ENCODE measurements around the gene FAM9C. TPM values are rescaled to one million over a fixed set of nuclear protein-coding genes. Genes with fewer than 3 reads are reported as not detected.

FAM9C gene
- polyA plus RNA-seq, 2 donors: not detected

DNA sequence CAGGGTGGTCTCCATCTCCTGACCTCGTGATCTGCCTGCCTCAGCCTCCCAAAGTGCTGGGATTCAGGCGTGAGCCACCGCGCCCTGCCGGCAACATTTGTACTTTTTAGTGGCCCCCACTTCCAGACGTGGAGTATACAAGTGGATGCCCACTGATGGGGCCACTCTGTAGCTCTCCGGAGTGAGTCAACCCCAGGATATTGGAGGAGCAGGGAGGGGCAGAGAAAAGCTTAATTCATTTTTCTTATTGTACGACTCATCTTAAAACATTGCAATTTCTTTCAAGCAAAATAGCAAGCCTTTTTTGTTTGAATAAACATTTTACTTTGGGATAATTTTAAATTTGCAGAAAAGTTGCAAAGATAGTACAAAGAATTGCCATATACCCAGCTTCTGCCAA is 34.6 kb downstream of the FAM9C start:
- WGBS, 2 donors: 81 to 85% methylated on average over 8 of the region's 8 CpGs
- no peak overlapping the region for H3K4me3 ChIP-seq (ENCODE audit: low read depth in 1 of 2, low read length in 2 of 2)
- H3K27ac ChIP-seq (ENCODE audit: low read depth in 2 of 2, low read length in 1 of 2): no peak overlapping the region
- no peaks in the 10 kb centered on the region for H3K27me3 ChIP-seq (ENCODE audit: control insufficient read depth in 1 of 2, insufficient read depth in 2 of 2, low read length in 2 of 2)
- H3K36me3 ChIP-seq (ENCODE audit: control insufficient read depth in 2 of 2, insufficient read depth in 2 of 2, low read length in 1 of 2): no peaks in the 10 kb centered on the region
- no peaks in the 10 kb centered on the region for H3K9me3 ChIP-seq (ENCODE audit: control insufficient read depth in 2 of 2, insufficient read depth in 1 of 2, low read depth in 1 of 2, low read length in 1 of 2)
- H3K4me1 ChIP-seq (ENCODE audit: control insufficient read depth in 2 of 2, insufficient read depth in 2 of 2, low read length in 1 of 2): peaks cover 2 to 3% of the 10 kb centered on the region in 2 donors

DNA sequence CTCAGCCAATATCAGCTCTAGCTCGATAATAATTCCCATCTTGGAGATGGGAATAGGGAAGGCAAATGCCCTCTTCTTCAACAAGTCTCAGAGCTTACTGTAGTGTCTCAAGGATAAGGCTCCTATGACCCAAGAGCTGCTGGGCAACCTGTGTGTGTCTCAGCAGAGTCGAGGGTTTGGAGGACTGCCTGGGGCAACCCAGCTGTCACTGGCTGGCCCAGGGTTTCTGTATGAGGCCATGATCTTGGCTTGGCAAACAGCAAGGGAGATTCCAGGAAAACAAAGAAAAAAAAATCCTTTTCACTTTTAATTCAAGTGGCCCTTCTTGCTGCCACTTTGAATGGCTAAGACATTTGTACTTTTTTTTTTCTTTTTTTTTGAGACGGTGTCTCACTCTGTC is 35.1 kb downstream of the FAM9C start:
- Histone ChIP-seq H3K4me3 (ENCODE audit: low read depth in 1 of 2, low read length in 2 of 2) (no peak overlapping the region), H3K27me3 (ENCODE audit: control insufficient read depth in 1 of 2, insufficient read depth in 2 of 2, low read length in 2 of 2) (no peaks in the 10 kb centered on the region), H3K4me1 (ENCODE audit: control insufficient read depth in 2 of 2, insufficient read depth in 2 of 2, low read length in 1 of 2) (peaks cover 2 to 3% of the 10 kb centered on the region in 2 donors), H3K27ac (ENCODE audit: low read depth in 2 of 2, low read length in 1 of 2) (no peak overlapping the region), H3K36me3 (ENCODE audit: control insufficient read depth in 2 of 2, insufficient read depth in 2 of 2, low read length in 1 of 2) (no peaks in the 10 kb centered on the region), H3K9me3 (ENCODE audit: control insufficient read depth in 2 of 2, insufficient read depth in 1 of 2, low read depth in 1 of 2, low read length in 1 of 2) (no peaks in the 10 kb centered on the region)
- 41 to 43% methylated on average over 3 of the region's 3 CpGs for WGBS, 2 donors

DNA sequence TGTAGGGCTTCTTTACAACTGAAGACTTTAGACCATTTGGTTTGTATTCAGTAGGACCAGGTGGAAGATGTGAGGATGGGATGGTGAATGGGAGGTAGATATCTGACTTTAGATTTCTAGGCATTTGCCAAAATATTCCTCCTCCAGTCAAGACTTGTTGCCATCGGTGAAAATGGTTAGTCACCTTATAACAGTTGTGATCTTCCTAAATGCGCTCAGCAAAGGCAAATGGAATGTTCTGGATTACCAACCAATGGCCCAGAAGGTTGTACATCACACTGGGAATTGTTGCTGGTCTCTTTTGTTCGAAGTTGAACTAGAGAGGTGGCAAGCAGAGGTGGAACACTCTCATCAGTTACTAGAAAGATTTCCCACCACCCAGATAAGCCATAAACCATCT is 35.6 kb downstream of the FAM9C start:
- H3K27me3 ChIP-seq (ENCODE audit: control insufficient read depth in 1 of 2, insufficient read depth in 2 of 2, low read length in 2 of 2): no peaks in the 10 kb centered on the region
- no peaks in the 10 kb centered on the region for H3K9me3 ChIP-seq (ENCODE audit: control insufficient read depth in 2 of 2, insufficient read depth in 1 of 2, low read depth in 1 of 2, low read length in 1 of 2)
- WGBS, 2 donors: 64 to 67% methylated on average over 3 of the region's 3 CpGs
- no peak overlapping the region for H3K4me3 ChIP-seq (ENCODE audit: low read depth in 1 of 2, low read length in 2 of 2)
- no peaks in the 10 kb centered on the region for H3K36me3 ChIP-seq (ENCODE audit: control insufficient read depth in 2 of 2, insufficient read depth in 2 of 2, low read length in 1 of 2)
- peak overlapping the region in 1 of 2 donors; percentile 31 for H3K27ac ChIP-seq (ENCODE audit: low read depth in 2 of 2, low read length in 1 of 2)
- peaks cover 2 to 3% of the 10 kb centered on the region in 2 donors for H3K4me1 ChIP-seq (ENCODE audit: control insufficient read depth in 2 of 2, insufficient read depth in 2 of 2, low read length in 1 of 2)

DNA sequence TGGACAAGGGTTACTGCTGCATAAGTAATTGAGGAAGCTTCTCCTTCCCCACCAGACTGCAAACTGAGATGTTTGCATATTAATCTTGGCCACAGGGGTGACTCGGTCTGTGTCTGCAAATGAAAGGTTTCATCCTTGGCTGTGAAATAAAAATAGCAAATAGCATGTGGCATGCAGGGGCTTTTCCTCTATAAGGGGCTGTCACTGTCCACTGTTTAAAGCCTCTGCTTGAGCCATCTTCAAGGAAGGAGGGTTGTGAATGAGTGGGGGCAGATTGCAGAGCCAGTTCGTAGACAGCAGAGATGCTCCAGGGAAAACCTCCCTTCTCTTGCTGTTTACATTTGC is 36.3 kb downstream of the FAM9C start:
- WGBS, 2 donors: 27 to 45% methylated on average over 2 of the region's 2 CpGs
- Histone ChIP-seq H3K9me3 (ENCODE audit: control insufficient read depth in 2 of 2, insufficient read depth in 1 of 2, low read depth in 1 of 2, low read length in 1 of 2) (no peaks in the 10 kb centered on the region), H3K4me1 (ENCODE audit: control insufficient read depth in 2 of 2, insufficient read depth in 2 of 2, low read length in 1 of 2) (peaks cover 2 to 3% of the 10 kb centered on the region in 2 donors), H3K36me3 (ENCODE audit: control insufficient read depth in 2 of 2, insufficient read depth in 2 of 2, low read length in 1 of 2) (no peaks in the 10 kb centered on the region), H3K27me3 (ENCODE audit: control insufficient read depth in 1 of 2, insufficient read depth in 2 of 2, low read length in 2 of 2) (no peaks in the 10 kb centered on the region), H3K27ac (ENCODE audit: low read depth in 2 of 2, low read length in 1 of 2) (peak overlapping the region in 1 of 2 donors; percentile 59), H3K4me3 (ENCODE audit: low read depth in 1 of 2, low read length in 2 of 2) (no peak overlapping the region)

DNA sequence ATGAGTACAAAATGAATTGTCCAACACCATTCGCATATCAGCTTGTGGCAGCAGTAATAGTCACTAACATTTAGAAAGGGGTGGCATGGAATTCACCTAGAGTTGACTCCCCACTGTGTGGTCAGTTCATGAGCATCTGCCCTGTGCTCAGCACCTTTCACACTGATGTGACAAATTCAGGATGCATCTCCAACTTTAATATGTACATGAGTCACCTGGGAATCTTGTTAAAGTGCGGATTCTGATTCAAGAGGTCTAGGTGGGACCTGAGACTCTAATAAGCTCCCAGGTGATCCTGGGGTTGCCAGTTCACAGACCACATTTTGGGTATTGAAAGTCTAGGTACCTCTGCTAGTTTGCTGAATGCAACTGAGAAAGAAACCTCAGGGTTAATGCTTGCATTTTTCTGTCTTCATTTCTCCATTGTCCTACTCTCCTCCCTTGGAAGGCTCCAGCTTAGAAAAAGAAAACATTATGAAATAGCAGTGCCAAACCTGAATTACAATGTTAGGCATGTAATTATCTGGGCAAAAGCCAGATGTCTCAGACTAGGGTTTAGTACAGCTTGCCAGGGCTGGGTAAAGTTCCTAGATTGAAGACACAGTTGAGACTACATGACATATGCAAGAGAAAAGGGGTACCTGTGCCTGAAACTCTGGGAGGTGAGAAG is 36.8 kb downstream of the FAM9C start:
- Histone ChIP-seq H3K36me3 (ENCODE audit: control insufficient read depth in 2 of 2, insufficient read depth in 2 of 2, low read length in 1 of 2) (no peaks in the 10 kb centered on the region), H3K27me3 (ENCODE audit: control insufficient read depth in 1 of 2, insufficient read depth in 2 of 2, low read length in 2 of 2) (no peaks in the 10 kb centered on the region), H3K4me1 (ENCODE audit: control insufficient read depth in 2 of 2, insufficient read depth in 2 of 2, low read length in 1 of 2) (peaks cover 2 to 3% of the 10 kb centered on the region in 2 donors), H3K9me3 (ENCODE audit: control insufficient read depth in 2 of 2, insufficient read depth in 1 of 2, low read depth in 1 of 2, low read length in 1 of 2) (no peaks in the 10 kb centered on the region), H3K27ac (ENCODE audit: low read depth in 2 of 2, low read length in 1 of 2) (peak overlapping the region in 1 of 2 donors; percentile 59), H3K4me3 (ENCODE audit: low read depth in 1 of 2, low read length in 2 of 2) (no peak overlapping the region)
- WGBS, 2 donors: 71 to 77% methylated on average over 2 of the region's 2 CpGs

DNA sequence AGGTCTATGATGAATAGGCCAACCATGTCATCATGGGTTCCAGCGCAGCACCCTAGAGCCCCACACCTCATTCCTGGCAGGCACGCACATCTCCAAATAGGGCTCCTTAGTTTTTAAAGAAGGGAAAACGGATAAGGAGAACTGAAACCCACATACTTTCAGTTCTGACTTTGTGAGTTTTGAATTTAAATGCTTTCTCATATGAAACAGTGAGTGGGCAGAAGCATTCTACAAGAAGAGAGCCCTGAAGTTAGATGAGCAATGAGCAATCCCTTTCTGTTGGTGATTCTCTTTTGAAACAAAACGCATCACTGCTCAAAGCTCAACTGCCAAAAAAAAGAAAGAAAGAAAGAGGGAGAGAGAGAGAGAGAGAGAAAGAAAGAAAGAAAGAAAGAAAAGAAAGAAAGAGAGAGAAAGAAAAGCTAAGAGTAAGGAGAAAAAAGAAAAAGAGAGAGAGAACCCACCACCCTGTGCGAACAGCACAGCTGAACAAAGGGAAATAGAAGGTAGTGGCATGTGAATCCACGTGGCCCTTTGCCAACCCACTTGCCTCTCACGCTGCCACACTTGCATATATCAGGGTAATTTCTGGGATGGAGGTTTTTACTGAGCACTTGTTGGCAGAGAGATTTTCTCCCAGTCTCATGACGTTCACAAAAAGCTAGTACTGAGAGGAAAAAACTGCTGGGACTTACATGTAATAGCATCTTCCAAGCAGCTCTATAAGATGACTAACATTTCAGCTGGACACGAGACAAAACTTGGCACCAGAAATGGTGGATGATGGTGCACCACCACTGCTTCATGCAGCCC is 38.6 kb downstream of the FAM9C start:
- Histone ChIP-seq H3K4me1 (ENCODE audit: control insufficient read depth in 2 of 2, insufficient read depth in 2 of 2, low read length in 1 of 2) (peaks cover 2 to 3% of the 10 kb centered on the region in 2 donors), H3K27ac (ENCODE audit: low read depth in 2 of 2, low read length in 1 of 2) (peak overlapping the region in 1 of 2 donors; percentile 15), H3K36me3 (ENCODE audit: control insufficient read depth in 2 of 2, insufficient read depth in 2 of 2, low read length in 1 of 2) (no peaks in the 10 kb centered on the region), H3K27me3 (ENCODE audit: control insufficient read depth in 1 of 2, insufficient read depth in 2 of 2, low read length in 2 of 2) (no peaks in the 10 kb centered on the region), H3K4me3 (ENCODE audit: low read depth in 1 of 2, low read length in 2 of 2) (no peak overlapping the region), H3K9me3 (ENCODE audit: control insufficient read depth in 2 of 2, insufficient read depth in 1 of 2, low read depth in 1 of 2, low read length in 1 of 2) (no peaks in the 10 kb centered on the region)
- 47 to 50% methylated on average over 9 of the region's 9 CpGs for WGBS, 2 donors

DNA sequence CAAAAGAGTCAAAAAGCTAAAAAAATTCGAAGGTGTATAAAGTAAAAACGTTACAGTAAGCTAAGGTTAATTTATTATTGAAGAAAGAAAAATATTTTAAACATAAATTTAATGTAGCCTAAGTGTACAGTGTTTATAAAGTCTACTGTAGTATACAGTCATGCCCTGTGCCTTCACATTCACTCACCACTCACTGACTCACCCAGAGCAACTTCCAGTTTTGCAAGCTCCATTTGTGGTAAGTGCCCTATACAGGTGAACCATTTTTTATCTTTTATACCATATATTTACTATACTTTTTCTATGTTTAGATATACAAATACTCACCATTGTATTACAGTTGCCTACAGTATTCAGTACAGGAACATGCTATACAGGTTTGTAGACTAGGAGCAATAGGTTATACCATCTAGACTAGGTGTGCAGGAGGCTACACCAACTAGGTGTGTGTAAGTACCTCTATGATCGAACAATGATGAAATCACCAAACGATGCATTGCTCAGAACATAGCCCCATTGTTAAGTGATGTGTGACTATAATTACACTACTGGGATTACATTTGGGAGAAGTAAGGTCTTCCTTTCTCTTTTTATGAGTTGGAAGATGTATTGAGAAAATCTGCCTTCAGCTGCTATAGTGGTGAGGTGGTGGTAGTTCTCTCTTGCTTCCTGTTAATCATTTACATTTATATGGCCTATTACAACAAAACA is 42.3 kb downstream of the FAM9C start:
- peaks cover 0 to under 1% of the 10 kb centered on the region in 2 donors for H3K4me1 ChIP-seq (ENCODE audit: control insufficient read depth in 2 of 2, insufficient read depth in 2 of 2, low read length in 1 of 2)
- no peak overlapping the region for H3K27ac ChIP-seq (ENCODE audit: low read depth in 2 of 2, low read length in 1 of 2)
- H3K4me3 ChIP-seq (ENCODE audit: low read depth in 1 of 2, low read length in 2 of 2): no peak overlapping the region
- no peaks in the 10 kb centered on the region for H3K36me3 ChIP-seq (ENCODE audit: control insufficient read depth in 2 of 2, insufficient read depth in 2 of 2, low read length in 1 of 2)
- H3K27me3 ChIP-seq (ENCODE audit: control insufficient read depth in 1 of 2, insufficient read depth in 2 of 2, low read length in 2 of 2): no peaks in the 10 kb centered on the region
- H3K9me3 ChIP-seq (ENCODE audit: control insufficient read depth in 2 of 2, insufficient read depth in 1 of 2, low read depth in 1 of 2, low read length in 1 of 2): no peaks in the 10 kb centered on the region
- WGBS, 2 donors: 60 to 62% methylated on average over 4 of the region's 4 CpGs

DNA sequence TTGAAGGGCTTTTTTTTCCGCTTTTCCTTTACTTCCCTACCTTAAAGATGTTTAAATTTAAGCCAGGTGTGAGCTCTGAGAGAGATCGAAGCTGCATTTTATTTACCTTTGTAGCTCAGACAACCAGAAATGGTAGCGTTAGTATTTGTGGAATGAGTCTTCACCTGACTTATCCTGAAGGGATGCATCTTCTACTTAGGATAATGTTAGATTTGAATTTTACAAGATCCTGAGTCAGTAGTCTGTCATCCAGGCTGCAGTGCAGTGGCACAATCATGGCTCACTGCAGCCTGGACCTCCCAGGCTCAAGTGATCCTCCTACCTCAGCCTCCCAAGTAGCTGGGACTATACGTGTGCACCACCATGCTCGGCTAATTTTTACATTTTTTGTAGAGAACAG is 43.3 kb downstream of the FAM9C start:
- Histone ChIP-seq H3K4me1 (ENCODE audit: control insufficient read depth in 2 of 2, insufficient read depth in 2 of 2, low read length in 1 of 2) (no peaks in the 10 kb centered on the region), H3K9me3 (ENCODE audit: control insufficient read depth in 2 of 2, insufficient read depth in 1 of 2, low read depth in 1 of 2, low read length in 1 of 2) (no peaks in the 10 kb centered on the region), H3K4me3 (ENCODE audit: low read depth in 1 of 2, low read length in 2 of 2) (no peak overlapping the region), H3K36me3 (ENCODE audit: control insufficient read depth in 2 of 2, insufficient read depth in 2 of 2, low read length in 1 of 2) (no peaks in the 10 kb centered on the region), H3K27me3 (ENCODE audit: control insufficient read depth in 1 of 2, insufficient read depth in 2 of 2, low read length in 2 of 2) (no peaks in the 10 kb centered on the region), H3K27ac (ENCODE audit: low read depth in 2 of 2, low read length in 1 of 2) (no peak overlapping the region)
- WGBS, 2 donors: 87 to 90% methylated on average over 5 of the region's 5 CpGs

DNA sequence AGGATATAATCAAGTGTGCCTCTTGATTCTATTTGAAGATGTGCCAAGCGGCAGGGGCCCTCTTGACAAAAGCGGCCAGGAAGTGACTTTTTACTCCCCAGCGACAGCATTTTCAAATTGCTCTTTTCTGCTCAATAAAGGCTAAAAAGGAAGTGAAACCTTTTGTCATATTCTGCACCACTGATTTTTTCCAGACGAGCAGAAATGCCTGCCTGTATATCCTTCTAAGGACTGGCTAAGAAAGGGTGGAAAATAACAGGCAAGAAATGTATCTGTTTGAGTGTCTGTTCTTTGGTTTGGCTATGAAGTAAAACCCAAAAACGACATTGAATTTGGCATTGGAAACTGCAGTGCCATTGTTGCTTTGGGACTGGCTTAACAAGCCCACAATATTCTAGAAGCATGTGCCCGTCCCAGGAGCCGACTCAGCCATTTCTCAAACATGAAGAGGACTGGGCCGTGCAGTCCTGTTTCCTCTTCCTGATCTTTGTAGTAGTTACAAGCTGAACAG is 44.1 kb downstream of the FAM9C start:
- no peaks in the 10 kb centered on the region for H3K4me1 ChIP-seq (ENCODE audit: control insufficient read depth in 2 of 2, insufficient read depth in 2 of 2, low read length in 1 of 2)

More for the DNA sequence above, 44.1 kb downstream of the FAM9C start:
- Histone ChIP-seq H3K36me3 (ENCODE audit: control insufficient read depth in 2 of 2, insufficient read depth in 2 of 2, low read length in 1 of 2) (no peaks in the 10 kb centered on the region), H3K4me3 (ENCODE audit: low read depth in 1 of 2, low read length in 2 of 2) (no peak overlapping the region), H3K27me3 (ENCODE audit: control insufficient read depth in 1 of 2, insufficient read depth in 2 of 2, low read length in 2 of 2) (no peaks in the 10 kb centered on the region), H3K9me3 (ENCODE audit: control insufficient read depth in 2 of 2, insufficient read depth in 1 of 2, low read depth in 1 of 2, low read length in 1 of 2) (no peaks in the 10 kb centered on the region), H3K27ac (ENCODE audit: low read depth in 2 of 2, low read length in 1 of 2) (peak overlapping the region in 1 of 2 donors; percentile 5)
- 44 to 48% methylated on average over 8 of the region's 8 CpGs for WGBS, 2 donors
